Activated CD8-positive, alpha-beta T cell treated with anti-CD3 and anti-CD28 coated beads, Interleukin-2, amount 10 ng/mL, durations not matched to agents 7 days and 5 days (primary cell): Measurements from ENCODE around the gene MACROD2. TPM values are rescaled to one million over a fixed set of nuclear protein-coding genes. Genes with fewer than 3 reads are reported as not detected.

Source experiments
- ATAC-seq: fragments of 150-1000 bp; cut with Tn5 transposase; one replicate; pipeline ENCODE4 v1.10.0; 2021; ENCODE audit warnings: moderate library complexity
- CTCF ChIA-PET: fragments of 350-600 bp; sonication (Branson Sonifier 250); formaldehyde crosslinking; loops from one replicate; lab custom pipeline; 2021; ENCODE audit warnings: antibody characterized with exemption; lab: Charles Lee
- POLR2A ChIA-PET: fragments of 350-600 bp; sonication (Branson Sonifier 250); formaldehyde crosslinking; loops from one replicate; lab custom pipeline; 2021; ENCODE audit warnings: antibody characterized with exemption; lab: Charles Lee
- DNase-seq: peaks from one replicate; pipeline ENCODE4 v3.0.0-alpha.2; 2020
- H3K27ac Mint-ChIP-seq: one replicate; pipeline ENCODE4 v1.8.0; 2021; ENCODE audit warnings: mild to moderate bottlenecking, mixed read lengths
- H3K27me3 Mint-ChIP-seq: one replicate; pipeline ENCODE4 v1.8.0; 2021; ENCODE audit warnings: low read depth, mixed read lengths
- H3K36me3 Mint-ChIP-seq: one replicate; pipeline ENCODE4 v1.8.0; 2021; ENCODE audit warnings: low read depth, mixed read lengths
- H3K4me1 Mint-ChIP-seq: one replicate; pipeline ENCODE4 v1.8.0; 2021; ENCODE audit warnings: low read depth, mixed read lengths
- H3K4me3 Mint-ChIP-seq: one replicate; pipeline ENCODE4 v1.8.0; 2021; ENCODE audit warnings: mild to moderate bottlenecking, mixed read lengths
- H3K9me3 Mint-ChIP-seq: one replicate; pipeline ENCODE4 v1.8.0; 2022; ENCODE audit warnings: mixed read lengths; ENCODE audit not compliant: insufficient read depth
- total RNA-seq, 2 experiments: library from RNA; stranded (reverse); gene quantifications; one replicate each; pipeline ENCODE4 v1.2.3, GENCODE V29; 2021

MACROD2 gene
- total RNA-seq, 2 experiments from 2014 or later: 0.08 TPM; not detected in 1

DNA sequence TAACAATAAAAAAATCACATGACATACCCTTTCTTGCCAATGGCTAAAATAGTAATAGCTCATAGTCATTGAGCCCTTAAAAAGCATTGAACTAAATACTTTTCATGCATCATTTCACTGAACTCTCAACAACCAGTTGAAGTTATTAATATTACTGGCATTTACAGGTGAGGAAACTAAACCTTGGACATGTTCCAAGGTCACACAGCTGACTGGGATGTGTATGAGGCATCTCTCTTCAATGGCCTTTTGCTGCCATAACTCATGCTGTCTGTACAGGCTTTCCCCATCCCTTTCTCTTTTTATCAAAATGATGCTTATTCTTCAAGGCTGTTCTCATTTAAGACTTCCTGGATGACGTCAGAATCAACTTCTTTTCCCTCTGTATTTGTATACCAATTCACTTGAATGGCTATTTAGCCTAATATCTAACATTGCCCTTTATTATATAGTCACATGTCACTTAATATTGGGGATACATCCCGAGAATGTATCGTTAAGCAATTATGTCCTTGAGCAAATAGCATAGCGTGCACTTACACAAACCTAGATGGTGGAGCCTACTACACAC is 2101.5 kb downstream of the MACROD2 start:
- H3K4me3 Mint-ChIP-seq: no peak overlapping the region
- ATAC-seq (no peak), DNase-seq (no peak)
- ChIA-PET CTCF (no interaction called here), POLR2A (no interaction called here)
- no peak overlapping the region for H3K27ac Mint-ChIP-seq
- no peaks in the 10 kb centered on the region for H3K36me3 Mint-ChIP-seq
- no peaks in the 10 kb centered on the region for H3K27me3 Mint-ChIP-seq
- peaks cover 4% of the 10 kb centered on the region for H3K9me3 Mint-ChIP-seq
- H3K4me1 Mint-ChIP-seq: no peaks in the 10 kb centered on the region

DNA sequence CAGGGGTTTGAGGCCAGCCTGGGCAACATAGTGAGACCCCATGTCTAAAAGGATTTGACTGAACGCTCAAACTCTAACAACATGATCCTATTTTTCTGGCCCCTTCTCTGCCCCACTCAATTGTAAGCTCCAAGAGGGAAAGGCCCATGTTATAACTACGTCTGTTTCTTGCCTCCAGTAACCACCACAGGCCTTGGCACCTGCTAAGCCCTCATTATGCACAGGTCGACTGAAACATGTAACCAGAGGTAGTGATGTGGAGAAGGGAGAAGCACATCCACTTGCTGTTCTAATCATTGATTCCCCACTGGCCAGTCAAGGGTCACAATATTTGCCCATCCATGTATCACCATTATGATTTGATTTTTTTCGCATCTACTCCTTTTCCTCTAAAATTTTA is 2102.5 kb downstream of the MACROD2 start:
- no peaks in the 10 kb centered on the region for H3K4me1 Mint-ChIP-seq
- H3K27me3 Mint-ChIP-seq: no peaks in the 10 kb centered on the region
- no peak overlapping the region for H3K27ac Mint-ChIP-seq
- no peak for ATAC-seq
- no peaks in the 10 kb centered on the region for H3K36me3 Mint-ChIP-seq
- H3K4me3 Mint-ChIP-seq: no peak overlapping the region
- no peak for DNase-seq
- peaks cover 4% of the 10 kb centered on the region for H3K9me3 Mint-ChIP-seq
- CTCF ChIA-PET: no interaction called here
- POLR2A ChIA-PET: no interaction called here

DNA sequence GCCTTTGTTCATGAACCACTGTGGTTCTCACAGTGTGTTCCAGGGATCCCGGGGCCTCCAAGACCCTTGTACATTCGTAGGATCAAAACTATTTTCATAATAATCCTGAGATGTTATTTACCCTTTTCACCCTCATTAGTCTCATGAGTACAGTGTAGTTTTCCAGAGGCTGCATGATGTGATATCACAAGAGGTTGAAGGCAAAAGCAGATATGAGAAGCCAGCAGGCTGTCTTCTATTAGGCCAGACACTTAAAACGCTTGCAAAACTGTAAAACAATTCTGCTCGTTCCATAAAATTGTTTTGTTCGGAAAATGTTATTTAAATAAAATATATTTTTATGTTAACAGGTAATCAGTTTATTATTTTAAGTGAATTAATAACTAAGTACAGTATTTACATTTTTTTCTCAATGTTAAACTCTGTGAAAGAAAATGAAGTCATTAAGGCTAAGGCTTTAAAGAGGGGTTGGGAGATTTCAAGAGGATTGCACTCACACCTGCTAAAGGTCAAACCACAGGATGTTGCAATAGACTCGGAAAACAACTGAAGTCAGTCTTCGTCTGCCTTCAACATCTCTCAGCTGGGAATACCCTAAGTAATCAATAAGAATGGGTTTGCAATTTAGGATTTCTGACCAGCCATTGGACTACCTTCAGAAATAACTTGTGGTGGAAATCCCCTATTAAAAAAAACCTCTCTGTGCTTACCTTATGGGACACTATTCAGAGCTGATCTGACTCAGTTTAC is 2103.7 kb downstream of the MACROD2 start:
- POLR2A ChIA-PET: no interaction called here
- Mint-ChIP-seq H3K9me3 (peaks cover 4% of the 10 kb centered on the region), H3K4me1 (no peaks in the 10 kb centered on the region), H3K27ac (no peak overlapping the region), H3K27me3 (no peaks in the 10 kb centered on the region), H3K36me3 (no peaks in the 10 kb centered on the region), H3K4me3 (no peak overlapping the region)
- ATAC-seq: no peak
- no peak for DNase-seq
- CTCF ChIA-PET: no interaction called here

DNA sequence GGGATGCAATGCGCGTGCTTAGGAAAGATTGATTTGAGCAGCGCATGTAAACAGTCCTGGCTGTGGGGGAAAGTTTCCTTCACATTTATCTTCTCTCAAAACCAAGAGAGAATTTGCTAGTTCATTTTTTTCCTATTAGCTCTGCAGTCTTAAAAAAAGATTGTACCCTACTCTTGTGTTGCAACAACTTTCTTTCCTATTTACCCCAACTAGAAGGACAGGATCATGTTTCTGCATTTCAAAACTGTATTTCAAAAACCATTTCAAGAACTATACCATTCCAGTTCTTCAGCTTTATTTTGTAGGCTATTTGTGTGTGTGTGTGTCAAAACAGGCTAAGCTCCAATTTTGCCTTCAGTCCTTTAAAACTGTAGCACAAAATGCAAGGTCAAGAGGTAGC is 2104.8 kb downstream of the MACROD2 start:
- peaks cover 4% of the 10 kb centered on the region for H3K9me3 Mint-ChIP-seq
- ATAC-seq: no peak
- H3K36me3 Mint-ChIP-seq: no peaks in the 10 kb centered on the region
- ChIA-PET POLR2A (no interaction called here), CTCF (no interaction called here)
- no peak for DNase-seq
- H3K4me1 Mint-ChIP-seq: no peaks in the 10 kb centered on the region
- no peak overlapping the region for H3K4me3 Mint-ChIP-seq
- H3K27ac Mint-ChIP-seq: no peak overlapping the region
- no peaks in the 10 kb centered on the region for H3K27me3 Mint-ChIP-seq

DNA sequence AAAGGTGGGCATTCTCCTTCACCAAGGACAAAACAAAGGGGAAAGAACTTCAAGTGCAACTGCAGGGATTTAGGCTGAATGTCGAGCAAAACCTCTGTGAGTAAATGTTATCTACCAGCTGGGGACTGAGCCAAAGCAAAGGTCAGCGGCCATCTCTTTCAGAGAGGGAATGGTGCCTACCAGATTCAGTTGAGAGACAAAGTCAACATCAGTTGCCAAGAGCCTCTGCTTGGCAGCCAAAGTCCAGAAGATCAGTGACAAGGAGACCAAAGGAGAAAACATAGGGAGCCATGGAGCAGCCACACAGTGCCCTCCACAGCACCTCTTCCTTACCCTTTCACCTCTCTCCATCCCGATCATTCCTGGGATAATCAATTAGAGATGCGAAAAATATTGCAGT is 2105.5 kb downstream of the MACROD2 start:
- H3K27me3 Mint-ChIP-seq: no peaks in the 10 kb centered on the region
- ChIA-PET CTCF (no interaction called here), POLR2A (no interaction called here)
- no peaks in the 10 kb centered on the region for H3K4me1 Mint-ChIP-seq
- ATAC-seq: no peak
- no peak overlapping the region for H3K27ac Mint-ChIP-seq
- peaks cover 4% of the 10 kb centered on the region for H3K9me3 Mint-ChIP-seq
- no peaks in the 10 kb centered on the region for H3K36me3 Mint-ChIP-seq
- DNase-seq: no peak
- no peak overlapping the region for H3K4me3 Mint-ChIP-seq

Other genes starting within 250 kb of the MACROD2 start
- gene ESF1, start 210.6 kb upstream of the MACROD2 start, total RNA-seq: 10 to 100 TPM; 13.1 to 13.2 TPM
- gene NDUFAF5, start 210.5 kb upstream of the MACROD2 start, total RNA-seq: 10 to 100 TPM; 26.3 to 34.6 TPM
- not detected for gene SEL1L2, start 4.9 kb upstream of the MACROD2 start, total RNA-seq